Putamen (tissue), 1 donor: Measurements from ENCODE around the gene CNTNAP4.

ENCODE experiments used
- DNase-seq: peaks from one replicate; pipeline ENCODE4 v3.0.0-alpha.2; 2016; ENCODE audit warnings: low spot score

CNTNAP4 gene

DNA sequence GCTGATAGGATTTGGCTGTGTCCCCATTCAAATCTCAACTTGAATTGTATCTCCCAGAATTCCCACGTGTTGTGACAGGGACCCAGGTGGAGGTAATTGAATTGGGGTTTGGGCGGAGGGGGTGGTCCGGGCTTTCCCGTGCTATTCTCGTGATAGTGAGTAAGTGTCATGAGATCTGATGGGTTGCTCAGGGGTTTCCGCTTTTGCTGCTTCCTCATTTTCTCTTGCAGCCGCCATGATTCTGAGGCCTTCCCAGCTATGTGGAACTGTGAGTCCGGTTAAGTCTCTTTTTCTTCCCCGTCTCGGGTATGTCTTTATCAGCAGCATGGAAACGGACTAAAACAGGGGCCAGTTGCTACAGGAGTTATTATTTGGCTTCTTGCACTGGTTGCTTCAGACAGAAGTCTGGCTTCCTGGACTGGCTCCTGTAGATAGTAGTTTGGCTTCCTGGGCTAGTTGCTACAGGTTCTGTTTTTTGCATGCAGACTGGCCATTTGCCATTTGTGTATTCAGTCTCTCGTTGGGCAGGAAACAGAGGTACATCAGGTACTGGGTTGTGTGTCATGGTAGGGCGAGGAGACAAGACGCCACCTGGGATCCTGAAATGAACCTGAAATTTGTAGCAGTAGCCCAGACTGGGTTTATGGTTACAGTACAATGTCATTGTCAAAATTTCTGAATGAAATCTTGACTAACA is 32.6 kb downstream of the CNTNAP4 start:
- DNase-seq, result no peak

DNA sequence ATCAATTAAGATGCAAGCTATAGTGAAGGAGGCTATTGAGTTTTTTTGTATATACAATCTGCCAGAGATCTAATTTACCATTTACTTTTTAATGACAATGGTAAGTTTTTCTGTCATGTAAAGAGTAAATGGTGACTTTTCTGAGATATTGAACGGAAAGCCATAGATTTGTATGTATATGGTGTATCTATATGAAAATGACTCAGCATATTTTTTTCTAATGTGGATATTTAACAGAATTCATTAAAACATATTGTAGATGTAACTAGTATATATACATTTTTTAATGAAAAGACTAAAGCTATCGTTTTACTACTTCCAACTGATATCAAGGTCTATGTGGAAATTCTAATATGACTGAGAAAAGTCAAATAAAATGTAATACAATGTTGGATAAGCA is 34.1 kb downstream of the CNTNAP4 start:
- no peak for DNase-seq

DNA sequence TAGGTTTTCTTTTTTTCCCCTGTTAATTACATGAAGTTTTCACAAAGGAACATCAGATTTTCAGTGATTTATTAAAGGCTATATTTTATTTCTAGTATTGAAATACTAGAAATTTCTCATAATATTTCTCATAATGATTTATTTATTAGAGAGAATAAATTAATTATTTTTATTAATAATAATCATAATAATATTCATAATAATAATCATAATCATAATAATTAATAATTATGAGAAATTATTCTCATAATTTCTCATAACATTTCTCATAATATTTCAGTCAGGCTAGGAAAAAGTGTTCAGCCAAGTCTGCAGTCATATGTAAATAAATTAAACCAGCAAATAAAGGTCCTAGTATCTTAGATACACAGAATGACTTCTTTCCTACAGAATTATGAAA is 41.4 kb downstream of the CNTNAP4 start:
- DNase-seq, result no peak

DNA sequence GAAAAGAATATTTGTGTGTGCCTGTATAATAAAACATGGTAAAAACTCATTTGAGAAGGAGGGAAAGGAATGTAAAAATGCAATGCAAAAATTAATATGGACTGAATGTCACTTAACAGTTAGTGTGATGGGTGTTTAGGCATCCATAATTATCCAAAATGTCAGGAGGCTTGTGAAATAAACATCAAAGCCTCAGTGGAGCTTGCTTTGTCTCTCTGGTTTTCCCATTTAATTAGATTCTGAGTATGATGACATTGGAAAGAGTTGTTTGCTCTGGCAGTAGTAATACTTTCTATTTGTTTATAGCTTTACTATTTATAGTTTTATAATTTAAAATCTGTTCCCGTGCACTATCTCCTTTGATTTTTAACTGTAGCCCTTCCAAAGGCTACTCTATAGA is 51.9 kb downstream of the CNTNAP4 start:
- no peak for DNase-seq

DNA sequence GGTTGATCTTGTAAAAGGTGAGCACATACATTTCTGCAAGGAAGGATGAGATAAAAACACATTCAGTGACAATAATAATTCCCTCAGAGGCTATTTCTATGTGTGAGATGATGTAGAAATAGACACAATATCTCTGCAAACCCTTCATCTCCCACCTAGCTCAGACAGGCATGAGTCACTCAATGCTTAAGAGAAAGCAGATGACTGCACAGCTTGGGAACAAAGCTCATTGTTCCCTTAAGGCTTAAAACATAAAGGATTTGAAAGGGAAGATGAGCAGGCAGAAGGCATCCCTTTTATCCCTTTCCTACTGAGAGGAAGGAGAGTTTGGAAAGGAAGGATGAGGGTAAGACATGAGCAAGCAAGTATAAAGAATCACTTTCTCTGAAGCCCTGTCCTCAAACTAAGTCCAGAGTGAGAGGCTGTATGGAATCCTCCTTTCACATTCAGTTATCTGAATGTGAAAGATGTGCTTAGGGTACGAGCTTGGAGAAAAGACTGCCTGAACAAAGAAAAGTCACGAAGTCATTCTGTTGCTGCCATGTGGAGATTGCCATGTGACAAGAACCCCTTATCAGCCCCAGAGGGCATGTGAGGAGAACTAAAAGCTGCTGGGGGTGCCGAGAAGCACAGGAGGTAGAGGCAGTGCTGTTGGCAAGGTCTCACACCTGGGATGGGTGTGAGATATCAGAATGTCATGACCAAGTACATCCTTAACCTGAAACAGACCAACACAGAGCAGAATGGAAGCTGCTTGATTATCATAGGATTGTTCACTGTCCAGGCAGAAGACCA is 58.2 kb downstream of the CNTNAP4 start:
- DNase-seq, result peak; percentile 19

DNA sequence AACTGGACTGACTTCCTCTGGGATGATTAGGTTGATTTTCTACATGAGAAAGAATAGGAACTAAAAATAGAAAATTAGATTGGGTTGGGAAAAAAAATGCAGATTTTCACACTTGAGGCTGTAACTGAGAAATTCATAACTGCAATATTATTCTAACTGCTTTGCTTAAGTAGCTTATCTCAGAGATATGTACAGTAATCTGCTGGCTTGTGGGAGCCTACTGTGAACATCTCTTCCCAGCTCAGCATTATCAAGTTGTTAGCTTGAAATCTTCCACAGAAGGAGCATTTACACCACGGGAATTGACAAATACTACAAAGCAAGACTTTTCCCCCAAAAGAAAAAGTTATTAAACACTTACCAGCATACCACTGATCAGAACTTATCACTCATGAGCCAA is 58.9 kb downstream of the CNTNAP4 start:
- DNase-seq, result no peak

DNA sequence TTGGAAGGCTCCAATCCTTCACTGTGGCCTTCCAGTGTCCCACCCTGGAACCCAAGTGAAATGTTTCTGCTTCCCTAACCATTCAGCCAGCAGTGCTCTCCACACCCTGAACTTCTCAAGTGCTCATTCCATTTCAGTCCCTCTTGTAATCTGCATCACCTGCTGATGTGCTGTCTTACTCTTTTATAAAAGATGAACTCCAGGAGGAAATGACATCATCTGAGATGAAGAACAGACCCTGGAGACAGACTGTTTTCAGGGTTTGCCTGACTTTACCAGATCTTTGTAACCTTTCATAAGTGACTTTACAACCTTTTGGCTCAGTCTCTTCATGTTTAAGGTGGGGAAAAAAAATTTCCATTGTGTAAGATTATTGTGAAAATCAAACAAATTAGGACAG is 61.3 kb downstream of the CNTNAP4 start:
- DNase-seq, result no peak

DNA sequence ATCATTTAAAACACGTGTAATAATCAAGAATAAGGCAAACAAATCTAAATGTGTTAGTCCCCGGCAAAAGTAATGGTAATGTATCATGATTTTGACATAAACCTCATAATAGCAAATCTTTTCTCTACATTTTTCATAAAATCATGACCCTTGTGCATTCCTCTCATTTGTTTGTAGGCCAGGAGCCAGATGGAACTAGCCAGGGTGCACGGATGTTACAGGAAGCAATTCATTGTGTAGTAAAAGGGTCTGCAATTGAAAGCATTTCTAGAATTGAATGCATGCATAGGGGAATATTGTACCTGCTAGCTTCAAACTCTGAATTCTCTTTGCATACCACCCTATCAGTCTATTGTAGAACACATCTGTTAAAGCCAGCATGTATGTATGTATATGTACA is 66.6 kb downstream of the CNTNAP4 start:
- no peak for DNase-seq

DNA sequence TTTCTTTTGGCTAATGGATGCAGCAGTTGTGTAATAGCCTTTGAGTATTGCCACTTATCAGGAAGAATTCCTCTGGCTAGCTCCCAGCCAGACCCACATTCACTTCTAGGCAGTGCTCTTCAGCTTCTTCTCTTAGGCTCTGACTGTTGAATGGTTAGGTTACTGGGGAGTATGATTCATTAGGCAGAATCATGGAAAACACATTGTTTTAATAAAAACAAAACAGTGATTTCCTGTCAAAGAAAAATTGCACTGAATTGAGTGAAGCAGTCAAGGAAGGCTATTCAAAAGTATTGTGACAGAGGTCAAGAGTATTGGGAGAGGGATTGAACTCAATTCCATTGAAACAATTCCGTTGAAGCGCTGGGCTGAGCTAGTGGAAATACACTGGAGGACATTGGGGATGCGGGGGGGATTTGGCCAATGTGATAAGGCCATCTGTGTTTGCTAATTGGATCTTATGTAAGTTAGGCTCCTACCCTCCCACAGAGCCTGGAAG is 68.0 kb downstream of the CNTNAP4 start:
- no peak for DNase-seq

DNA sequence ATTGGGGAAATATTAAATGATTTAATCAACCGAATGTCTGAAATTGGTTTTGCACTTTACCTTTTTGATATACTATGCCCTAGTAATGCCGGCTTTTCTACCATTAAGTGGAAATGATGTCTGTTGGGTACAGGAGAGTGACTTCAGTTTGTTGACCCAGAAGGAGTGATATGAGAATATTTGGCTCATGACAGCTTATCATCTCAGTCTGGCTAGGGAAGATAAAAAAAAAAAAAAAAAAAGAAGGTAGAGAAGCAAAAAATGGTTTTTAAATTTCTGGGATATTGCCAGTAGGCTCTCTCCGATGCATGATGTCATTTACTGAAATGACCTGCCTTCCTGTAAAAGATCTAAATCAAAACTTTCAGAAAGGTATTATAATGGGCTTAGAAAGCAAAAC is 69.0 kb downstream of the CNTNAP4 start:
- no peak for DNase-seq

DNA sequence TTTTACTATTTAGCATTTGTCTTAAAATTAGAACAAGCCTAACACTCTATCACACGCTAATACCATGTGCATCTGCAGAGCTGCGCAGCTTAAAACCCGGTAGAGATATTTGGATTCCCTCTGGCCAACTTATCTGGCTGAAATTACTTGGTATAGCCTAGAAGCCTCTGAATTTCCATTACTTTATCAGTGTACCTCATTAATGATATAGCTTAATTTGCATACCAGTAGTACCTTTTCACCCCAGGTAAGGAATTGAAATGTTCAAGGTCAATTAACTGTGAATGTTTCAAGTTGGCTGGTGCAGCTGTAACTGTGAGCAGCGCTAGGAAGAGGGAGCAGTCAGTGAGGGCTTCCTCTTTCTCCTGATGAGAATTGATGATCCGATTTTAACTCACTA is 74.2 kb downstream of the CNTNAP4 start:
- DNase-seq, result no peak

DNA sequence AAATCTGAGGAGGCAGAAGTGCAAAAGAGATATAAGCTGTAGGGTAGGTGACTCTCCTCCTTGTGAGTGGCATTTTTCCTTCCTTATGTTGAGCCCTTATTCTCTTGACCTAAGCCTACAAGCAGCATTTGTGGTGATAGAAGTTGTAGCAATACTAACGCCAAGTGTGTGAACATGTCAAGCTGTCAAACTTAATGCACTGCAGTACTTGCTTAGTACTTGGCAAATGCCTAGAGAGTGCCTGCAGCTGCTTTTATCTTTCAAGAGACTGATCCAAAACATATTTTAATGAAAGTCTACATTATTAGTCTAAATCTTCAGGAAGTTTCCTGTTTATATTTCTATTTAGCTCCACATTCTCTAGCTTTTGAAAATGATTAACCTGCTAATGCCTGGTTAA is 83.2 kb downstream of the CNTNAP4 start:
- no peak for DNase-seq

DNA sequence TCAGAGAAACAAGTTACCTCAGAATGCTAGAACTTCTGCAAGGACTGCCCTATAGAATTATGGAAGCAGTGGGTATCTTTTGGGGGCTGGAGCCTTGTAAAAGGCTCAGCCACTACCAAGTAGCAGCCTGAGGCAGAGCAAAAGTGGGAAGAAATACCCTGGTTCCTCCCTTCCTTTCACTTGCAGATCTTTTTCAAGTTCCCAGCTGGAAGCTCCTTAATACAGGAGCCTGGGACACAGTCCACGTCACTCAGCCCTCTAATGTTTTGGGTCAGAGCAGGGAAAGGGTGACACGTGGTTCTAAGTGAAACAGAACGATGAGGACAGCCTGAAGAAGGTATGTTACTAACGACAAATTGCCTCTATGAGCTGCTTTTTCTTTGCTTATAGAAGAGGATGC is 93.1 kb downstream of the CNTNAP4 start:
- DNase-seq, result no peak

DNA sequence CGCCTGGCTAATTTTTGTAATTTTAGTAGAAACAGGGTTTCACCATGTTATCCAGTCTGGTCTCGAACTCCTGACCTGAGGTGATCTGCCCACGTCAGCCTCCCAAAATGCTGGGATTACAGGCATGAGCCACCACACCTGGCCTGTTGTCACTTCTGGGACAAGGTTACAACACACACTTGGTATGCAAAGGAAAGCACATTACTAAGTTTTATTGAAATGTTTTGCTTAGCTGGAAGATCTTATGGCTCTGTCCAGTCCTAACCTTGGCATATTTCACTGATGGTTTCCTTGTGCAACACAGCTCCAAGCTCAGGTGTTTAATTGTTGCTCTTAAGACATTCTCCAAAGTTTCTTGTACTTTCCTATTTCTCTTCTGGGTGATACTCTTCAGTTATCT is 94.2 kb downstream of the CNTNAP4 start:
- DNase-seq, result no peak

DNA sequence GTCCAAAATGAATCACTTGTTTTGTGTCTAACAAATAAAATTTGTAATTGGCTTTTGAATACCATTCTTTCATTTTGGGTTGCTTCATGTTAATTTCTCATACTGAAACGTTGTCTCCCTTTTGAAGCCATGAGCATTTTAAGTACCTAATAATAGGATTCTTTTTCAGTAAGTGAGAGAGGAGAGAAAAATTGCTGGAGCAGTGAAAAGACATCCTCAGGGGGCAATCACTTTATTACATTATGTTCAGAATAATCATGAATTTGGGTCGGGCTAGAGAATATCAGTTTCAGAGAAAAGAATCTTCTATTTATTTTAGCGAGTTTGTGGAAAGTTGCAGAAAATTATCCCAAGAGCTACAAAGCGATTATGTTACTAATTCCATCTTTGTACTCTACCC is 96.8 kb downstream of the CNTNAP4 start:
- no peak for DNase-seq

DNA sequence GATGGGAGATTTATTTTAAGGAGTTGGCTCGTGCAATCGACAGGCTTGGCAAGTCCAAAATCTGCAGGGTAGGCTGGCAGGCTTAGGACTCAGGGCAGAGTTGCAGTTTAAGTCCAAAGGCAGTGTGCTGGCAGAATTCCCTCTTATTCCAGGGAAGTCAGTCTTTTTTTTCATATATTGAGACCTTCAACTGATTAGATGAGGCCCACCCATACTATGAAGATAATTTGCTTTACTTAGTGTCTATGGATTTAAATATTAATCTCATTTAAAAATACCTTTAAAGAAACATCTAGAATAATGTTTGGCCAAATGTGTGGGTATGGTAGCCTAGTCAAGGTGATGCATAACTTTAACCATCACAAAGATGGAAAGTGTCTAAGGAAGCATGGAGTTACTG is 99.8 kb downstream of the CNTNAP4 start:
- no peak for DNase-seq

DNA sequence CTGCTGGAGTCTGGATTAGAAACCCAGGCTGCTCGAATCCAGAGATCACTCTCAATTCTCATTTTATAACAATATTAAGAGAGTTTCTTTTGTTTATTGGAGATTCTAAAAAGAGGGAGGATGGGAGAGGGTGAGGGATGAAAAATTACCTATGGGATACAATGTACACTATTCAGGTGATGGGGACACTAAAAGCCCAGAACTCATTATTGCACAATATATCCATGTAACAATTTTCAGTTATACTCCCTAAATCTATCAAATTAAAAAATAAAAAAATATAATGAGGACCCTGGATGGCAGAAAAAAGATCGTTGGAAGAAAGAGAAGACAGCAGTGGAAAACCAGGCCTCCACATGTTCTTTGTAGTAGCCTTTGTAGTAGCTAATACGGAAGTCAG is 100.8 kb downstream of the CNTNAP4 start:
- DNase-seq, result no peak

DNA sequence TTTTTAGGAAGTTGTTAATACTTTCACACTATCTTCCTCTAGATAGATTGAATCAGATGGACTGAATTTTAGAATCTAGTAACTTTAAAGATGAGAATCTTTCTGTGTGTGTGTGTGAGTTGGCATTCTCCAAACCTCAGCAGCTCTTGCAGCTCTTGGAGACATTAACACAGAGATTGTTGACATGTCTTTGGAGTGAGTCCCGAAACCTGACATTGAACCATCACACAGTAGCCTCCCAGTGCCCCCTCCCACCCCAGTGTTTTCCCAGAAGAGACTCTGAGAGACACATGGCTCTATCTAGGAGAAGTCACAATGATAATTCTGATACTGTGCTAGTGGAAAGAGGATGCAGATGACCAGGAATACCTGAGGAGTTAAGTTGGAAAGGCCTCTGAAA is 103.9 kb downstream of the CNTNAP4 start:
- DNase-seq, result no peak

DNA sequence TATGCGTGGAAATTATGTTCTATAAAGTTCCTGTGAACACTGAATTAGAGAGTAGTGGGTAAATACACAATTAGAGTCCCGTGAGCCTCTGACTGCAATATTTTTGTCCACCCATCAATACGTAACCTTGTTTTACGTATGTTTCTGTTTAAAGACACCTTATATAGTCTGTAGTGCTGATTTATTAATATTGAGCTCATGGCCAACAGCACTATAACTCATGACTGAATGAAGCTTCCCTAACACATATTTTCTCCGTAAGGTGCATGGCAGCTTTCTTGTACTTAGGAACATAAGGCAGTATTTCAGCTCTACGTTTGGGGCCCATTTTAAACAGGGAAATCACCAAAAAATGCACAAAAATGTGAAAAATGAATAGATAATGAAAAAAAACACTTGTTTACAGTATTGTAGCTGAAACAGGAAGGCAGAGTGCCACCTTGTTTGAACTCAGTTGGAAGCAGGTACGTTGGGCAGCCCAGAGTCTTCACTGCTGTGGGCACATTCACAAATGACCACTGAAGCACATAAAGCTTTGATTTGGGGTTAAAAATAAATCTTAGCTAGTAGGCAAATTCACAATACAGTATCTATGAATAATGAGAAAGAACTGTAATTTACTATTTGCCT is 108.5 kb downstream of the CNTNAP4 start:
- DNase-seq, result no peak

DNA sequence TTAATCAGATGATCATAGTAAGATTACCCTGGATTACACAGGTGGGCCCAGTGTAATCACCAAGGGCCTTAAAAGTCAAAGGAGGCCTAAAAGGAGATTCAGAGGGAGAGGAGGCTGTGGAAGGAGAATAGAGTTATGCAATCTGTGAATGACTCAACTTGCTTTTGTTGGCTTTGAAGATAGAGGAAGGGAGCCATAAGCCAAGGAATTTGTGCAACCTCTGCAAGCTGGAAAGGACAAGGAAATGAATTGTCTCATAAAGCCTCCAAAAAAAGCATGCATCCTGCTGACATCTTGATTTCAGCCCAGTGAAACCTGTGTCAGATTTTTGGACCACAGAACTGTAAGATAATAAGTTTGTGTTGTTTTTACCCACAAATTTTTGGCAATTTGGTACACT is 109.6 kb downstream of the CNTNAP4 start:
- no peak for DNase-seq

DNA sequence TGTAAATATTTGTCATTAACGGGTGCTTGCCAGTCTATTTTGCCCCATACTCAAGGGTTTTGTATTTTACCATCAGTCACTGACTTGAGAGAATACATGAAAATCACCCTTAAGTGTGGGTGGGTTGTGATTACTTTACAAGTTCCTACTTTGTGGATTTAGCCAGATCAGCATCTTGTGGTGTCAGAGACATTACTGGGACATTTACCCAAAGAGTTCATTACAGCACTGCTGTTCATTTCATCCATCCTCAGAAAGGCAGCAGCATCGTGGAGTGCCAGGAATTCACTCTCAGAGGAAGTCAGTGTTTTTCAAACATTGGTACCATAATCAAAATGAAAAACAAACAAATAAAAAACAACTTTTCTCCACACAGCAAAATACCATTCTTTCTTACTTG is 110.8 kb downstream of the CNTNAP4 start:
- DNase-seq, result no peak

DNA sequence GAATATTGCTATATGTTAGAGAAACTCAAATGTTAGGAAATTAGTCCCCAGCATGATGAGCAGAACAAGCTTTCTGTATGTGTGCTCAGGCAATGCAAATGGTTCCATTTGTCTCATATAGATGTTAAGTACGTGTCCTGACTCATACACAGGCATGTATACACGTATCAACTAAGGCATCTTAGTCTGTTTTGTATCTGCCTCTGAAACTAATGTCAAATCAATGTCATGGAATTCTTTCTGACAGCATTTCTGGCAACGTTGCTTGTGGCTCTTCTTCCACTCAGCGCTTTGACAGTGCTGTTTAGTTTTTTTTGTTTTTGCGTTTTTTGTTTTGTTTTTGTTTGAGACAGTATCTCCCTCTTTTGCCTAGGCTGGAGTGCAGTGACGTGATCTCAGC is 111.9 kb downstream of the CNTNAP4 start:
- DNase-seq, result no peak

DNA sequence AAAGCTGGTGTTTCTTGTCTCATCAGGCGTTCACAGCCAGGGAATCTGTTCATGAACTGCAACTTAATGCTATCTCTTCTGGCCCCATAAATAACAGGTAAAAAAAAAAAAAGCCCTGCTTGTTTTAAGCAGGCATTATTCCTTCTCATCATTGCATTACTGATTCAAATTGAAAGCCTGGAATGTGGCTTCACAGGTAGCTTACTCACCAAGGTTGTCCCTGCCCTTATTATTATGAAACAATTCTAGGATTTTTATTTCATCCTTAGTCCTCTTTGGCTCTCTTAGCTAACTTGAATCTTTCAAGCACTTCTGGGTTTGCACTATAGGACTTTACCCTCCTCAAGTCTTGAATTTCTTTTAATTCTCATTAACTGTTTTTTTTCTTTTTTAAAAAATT is 113.3 kb downstream of the CNTNAP4 start:
- DNase-seq, result no peak
